Measurements from ENCODE around the gene PGRMC2.

DNA sequence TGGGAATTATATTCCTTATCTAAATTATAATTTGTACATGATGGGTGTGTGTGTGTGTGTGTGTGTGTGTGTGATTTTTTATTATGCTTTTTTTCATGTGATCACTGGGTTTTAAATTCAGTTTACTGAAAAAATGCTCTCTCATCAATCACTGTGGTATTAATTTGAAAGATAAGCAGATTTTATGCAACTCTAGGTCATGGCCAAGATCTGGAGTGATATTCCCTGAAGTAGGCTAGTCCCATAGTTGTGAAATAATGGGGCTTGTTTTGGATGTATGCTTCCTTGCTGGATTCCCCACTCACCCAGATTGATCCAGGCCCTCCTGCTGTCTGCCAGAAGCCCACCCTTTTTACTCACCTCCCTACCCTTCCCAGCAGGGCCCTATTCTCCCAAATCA, 22.0 kb upstream of the PGRMC2 start:
- TF ChIP-seq, protein P1, sequence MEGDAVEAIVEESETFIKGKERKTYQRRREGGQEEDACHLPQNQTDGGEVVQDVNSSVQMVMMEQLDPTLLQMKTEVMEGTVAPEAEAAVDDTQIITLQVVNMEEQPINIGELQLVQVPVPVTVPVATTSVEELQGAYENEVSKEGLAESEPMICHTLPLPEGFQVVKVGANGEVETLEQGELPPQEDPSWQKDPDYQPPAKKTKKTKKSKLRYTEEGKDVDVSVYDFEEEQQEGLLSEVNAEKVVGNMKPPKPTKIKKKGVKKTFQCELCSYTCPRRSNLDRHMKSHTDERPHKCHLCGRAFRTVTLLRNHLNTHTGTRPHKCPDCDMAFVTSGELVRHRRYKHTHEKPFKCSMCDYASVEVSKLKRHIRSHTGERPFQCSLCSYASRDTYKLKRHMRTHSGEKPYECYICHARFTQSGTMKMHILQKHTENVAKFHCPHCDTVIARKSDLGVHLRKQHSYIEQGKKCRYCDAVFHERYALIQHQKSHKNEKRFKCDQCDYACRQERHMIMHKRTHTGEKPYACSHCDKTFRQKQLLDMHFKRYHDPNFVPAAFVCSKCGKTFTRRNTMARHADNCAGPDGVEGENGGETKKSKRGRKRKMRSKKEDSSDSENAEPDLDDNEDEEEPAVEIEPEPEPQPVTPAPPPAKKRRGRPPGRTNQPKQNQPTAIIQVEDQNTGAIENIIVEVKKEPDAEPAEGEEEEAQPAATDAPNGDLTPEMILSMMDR (IDR thresholded peaks at IDR 0.05) = no peak
- TF ChIP-seq POLR2A (IDR thresholded peaks at IDR 0.05) = no peak

All from heart left ventricle (tissue), 13 donors.